Superior temporal gyrus (tissue), 1 donor: ENCODE data around the gene SERPINF2.
"Not testable (repeated sequence)": the region's sequence is repeated elsewhere in the genome, so short reads cannot be mapped to it uniquely, and the experiment has no call there.

Source experiments
- DNase-seq: peaks from one replicate; pipeline ENCODE4 v3.0.0-alpha.2; 2016; ENCODE audit errors: extremely low spot score

Gene SERPINF2

GRCh38 chr17:1789936-1790335 lies 47.3 kb downstream of the SERPINF2 start:
- no peak for DNase-seq

- DNase-seq = no peak
Measured at GRCh38 chr17:1792495-1793446, 50.1 kb downstream of the SERPINF2 start.

- DNase-seq = no peak
Measured at GRCh38 chr17:1793447-1793806, 50.8 kb downstream of the SERPINF2 start.

- peak; percentile 68 for DNase-seq
Measured at GRCh38 chr17:1796800-1797199, 54.1 kb downstream of the SERPINF2 start.

GRCh38 chr17:1797323-1797722 lies 54.7 kb downstream of the SERPINF2 start:
- no peak for DNase-seq

GRCh38 chr17:1797846-1798245 lies 55.2 kb downstream of the SERPINF2 start:
- DNase-seq = not testable (repeated sequence)

GRCh38 chr17:1800240-1800639 lies 57.6 kb downstream of the SERPINF2 start:
- no peak for DNase-seq

GRCh38 chr17:1800712-1801111 lies 58.0 kb downstream of the SERPINF2 start:
- DNase-seq = no peak

- DNase-seq = no peak
Measured at GRCh38 chr17:1802429-1802828, 59.8 kb downstream of the SERPINF2 start.

- DNase-seq = no peak
Measured at GRCh38 chr17:1803280-1803679, 60.6 kb downstream of the SERPINF2 start.
